PFSK-1 (cell line): ENCODE measurements around the gene ZFAND3.

Experiments used
- FOXP2 ChIP-seq: optimal IDR thresholded peaks from 2 replicates; pipeline ENCODE3; 2011; ENCODE audit warnings: borderline replicate concordance, control low read depth, inconsistent platforms; ENCODE audit not compliant: insufficient read depth; ENCODE audit errors: extremely low read length, extremely low read depth
- POLR2AphosphoS5 ChIP-seq: IDR thresholded peaks from 2 replicates; pipeline ENCODE4 v1.6.1; 2012; ENCODE audit warnings: low read depth, mild to moderate bottlenecking, control low read depth, low read length, moderate library complexity
- SIN3A ChIP-seq: IDR thresholded peaks from 2 replicates; pipeline ENCODE4 v1.6.1; 2012; ENCODE audit warnings: mild to moderate bottlenecking, low read length, moderate library complexity, borderline replicate concordance; ENCODE audit not compliant: insufficient read depth
- TAF1 ChIP-seq: IDR thresholded peaks from 2 replicates; pipeline ENCODE4 v1.6.1; 2012; ENCODE audit warnings: low read length, control low read depth, borderline replicate concordance; ENCODE audit not compliant: insufficient read depth
- TF ChIP-seq, protein P1 (sequence below), 2 experiments: IDR thresholded peaks; 2 replicates each; pipeline versions ENCODE4 v1.6.1 to v1.8.0; 2011 to 2012; ENCODE audit warnings: low read depth in 2 of 2, low read length in 2 of 2, control low read depth in 1 of 2, inconsistent platforms in 1 of 2, mild to moderate bottlenecking in 1 of 2, moderate library complexity in 1 of 2; ENCODE audit not compliant: insufficient read depth in 1 of 2

DNA sequence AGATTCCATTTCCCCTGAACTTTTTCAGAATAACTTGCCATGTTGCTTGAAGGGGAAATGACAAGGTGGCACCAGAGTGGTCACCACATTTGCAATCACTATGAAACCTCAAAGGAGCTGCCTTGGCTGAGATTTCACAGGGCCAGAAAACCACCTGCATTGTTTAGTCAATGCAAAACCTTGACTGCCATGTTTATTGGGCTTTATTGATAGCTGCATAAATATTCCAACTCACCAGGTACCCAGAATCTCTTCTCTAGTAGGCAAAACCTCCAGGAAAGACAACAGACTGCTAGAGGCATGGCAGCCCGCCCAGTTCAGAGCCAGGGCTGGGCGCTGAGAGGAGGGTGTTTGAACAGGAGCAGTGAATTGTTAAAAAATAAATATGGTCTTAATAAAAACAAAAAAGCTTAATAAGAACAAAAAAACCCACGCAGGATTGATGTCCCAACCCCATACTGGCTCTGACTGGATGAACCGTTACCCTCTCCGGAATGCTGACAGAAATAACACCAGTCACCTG, 375.6 kb downstream of the ZFAND3 start:
- TF ChIP-seq POLR2AphosphoS5 (no peak), TAF1 (no peak), SIN3A (no peak), FOXP2 (no peak)
- TF ChIP-seq, protein P1, sequence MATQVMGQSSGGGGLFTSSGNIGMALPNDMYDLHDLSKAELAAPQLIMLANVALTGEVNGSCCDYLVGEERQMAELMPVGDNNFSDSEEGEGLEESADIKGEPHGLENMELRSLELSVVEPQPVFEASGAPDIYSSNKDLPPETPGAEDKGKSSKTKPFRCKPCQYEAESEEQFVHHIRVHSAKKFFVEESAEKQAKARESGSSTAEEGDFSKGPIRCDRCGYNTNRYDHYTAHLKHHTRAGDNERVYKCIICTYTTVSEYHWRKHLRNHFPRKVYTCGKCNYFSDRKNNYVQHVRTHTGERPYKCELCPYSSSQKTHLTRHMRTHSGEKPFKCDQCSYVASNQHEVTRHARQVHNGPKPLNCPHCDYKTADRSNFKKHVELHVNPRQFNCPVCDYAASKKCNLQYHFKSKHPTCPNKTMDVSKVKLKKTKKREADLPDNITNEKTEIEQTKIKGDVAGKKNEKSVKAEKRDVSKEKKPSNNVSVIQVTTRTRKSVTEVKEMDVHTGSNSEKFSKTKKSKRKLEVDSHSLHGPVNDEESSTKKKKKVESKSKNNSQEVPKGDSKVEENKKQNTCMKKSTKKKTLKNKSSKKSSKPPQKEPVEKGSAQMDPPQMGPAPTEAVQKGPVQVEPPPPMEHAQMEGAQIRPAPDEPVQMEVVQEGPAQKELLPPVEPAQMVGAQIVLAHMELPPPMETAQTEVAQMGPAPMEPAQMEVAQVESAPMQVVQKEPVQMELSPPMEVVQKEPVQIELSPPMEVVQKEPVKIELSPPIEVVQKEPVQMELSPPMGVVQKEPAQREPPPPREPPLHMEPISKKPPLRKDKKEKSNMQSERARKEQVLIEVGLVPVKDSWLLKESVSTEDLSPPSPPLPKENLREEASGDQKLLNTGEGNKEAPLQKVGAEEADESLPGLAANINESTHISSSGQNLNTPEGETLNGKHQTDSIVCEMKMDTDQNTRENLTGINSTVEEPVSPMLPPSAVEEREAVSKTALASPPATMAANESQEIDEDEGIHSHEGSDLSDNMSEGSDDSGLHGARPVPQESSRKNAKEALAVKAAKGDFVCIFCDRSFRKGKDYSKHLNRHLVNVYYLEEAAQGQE (IDR thresholded peaks at IDR 0.05; ENCODE audit: insufficient read depth in 1 of 2, low read depth in 2 of 2, low read length in 2 of 2), result no peak
